DMS53 (cell line): Measurements from ENCODE around the gene PPP3CA.

Experiments
- DNase-seq: peaks from one replicate; lab custom pipeline; 2025; lab: John Stamatoyannopoulos, UW

Gene PPP3CA

DNA sequence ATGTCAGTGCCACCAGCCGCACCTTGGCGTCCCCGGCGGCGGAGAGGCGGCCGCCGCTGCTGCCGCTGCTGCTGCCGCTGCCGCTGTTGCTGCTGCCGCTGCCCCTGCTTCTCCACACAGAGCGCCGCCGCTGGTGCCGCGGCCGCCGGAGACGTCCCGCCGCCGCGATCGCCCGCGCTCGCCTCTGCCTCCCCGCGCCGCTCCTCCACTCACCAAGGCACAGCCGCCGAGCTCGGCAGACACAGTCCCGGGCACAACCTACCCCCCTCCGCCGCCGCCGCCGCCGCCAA lies at the start of gene PPP3CA:
Gene PPP3CA (minus strand): TSS at position 260 of the 290 bp plus-strand sequence.
- DNase-seq: peak; percentile 88

DNA sequence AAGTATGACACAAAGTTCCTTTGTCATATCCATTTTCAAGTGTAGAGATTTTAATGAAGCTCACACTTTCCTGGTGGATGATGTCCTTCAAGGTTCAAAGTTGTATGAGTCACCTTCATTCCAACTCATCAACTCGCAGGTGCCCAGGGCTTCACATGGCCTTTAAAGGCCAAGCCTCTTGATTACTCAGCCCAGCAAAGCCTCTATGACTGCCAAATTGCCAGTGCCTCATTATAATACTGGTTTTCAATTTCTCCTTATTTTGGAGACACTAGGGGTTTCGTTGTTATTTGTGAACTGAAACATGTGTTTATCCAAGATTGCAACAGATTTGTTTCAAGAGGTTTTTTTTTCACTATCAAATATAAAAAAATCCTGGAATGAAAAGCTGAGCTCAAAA lies 45.9 kb upstream of the PPP3CA start:
- DNase-seq: peak; percentile 73

DNA sequence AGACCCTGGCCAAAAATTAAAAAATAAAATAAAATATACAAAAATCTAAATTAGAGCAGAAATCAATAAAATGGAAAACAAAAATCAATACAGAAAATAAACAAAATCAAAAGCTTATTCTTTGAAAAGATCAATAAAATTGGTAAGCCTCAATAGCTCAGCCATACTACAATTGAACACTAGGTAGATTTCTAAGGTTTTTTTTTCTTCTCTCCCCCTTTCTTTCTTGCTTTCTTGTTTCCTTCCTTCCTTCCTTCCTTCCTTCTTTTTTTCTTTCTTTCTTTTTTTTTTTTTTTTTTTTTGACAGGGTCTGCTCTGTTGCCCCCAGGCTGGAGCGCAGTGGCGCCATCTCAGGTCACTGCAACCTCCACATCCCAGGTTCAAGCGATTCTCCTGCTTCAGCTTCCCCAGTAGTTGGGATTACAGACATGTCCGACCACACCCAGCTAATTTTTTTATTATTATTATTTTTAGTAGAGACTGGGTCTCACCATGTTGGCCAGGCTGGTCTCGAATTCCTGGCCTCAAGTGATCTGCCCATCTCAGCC lies 23.4 kb upstream of the PPP3CA start:
- no peak for DNase-seq

DNA sequence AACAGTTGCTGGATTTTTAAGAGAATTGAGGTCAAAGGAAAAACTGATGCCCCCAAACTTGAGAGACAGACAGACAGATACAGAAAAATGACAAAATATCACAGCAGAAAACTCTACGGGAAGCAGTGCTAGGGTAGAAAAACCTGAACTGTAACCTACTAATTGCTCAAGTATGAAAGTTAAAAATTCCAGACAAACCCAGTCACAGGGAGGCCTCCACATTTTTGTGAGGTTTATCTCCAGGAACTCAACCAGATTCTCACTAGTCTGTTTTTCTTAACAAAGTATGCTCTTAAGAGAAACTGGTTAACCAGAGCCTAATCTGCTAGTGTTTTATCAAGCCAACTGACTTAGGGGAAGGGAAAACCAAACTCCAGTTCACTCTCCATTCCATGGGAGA lies 19.9 kb upstream of the PPP3CA start:
- no peak for DNase-seq

DNA sequence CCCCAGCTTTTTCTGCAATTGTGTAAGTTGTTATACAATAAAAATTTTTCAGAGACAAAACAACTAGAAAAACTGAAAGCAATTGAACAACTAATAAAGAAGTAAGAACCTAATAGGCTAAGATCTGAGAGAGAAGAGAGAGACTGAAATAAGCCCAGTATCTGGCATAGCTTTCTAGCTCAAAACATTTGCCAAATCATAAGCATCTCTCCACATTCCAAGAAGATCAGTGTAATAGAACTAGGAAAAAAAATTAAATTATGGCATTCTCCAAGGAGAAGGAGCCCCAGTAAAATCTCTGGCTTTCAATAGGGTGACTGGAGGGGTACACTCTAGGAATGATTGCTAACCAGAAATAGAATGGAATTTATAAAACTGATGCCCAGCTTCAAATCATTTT lies 19.0 kb upstream of the PPP3CA start:
- no peak for DNase-seq

DNA sequence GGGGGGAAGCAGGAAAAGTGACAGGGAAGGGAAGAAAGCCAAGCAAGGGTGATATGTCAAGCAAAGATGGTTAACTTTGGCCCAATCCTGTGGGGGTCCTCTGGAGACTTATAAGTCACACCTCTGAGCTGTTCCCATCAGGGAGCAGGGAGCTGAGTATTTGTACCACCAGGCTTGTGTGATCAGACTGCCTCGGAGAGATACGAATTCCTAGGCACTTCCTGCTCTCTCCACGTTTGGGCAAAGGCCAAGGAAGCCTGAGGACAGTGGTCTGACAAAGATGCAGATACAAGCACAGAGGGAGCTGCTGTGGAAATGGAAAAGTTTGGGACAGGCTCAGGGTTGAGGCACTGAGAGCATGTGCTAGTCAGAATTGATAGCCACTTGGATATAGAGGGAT lies 10.4 kb upstream of the PPP3CA start:
- DNase-seq: no peak

DNA sequence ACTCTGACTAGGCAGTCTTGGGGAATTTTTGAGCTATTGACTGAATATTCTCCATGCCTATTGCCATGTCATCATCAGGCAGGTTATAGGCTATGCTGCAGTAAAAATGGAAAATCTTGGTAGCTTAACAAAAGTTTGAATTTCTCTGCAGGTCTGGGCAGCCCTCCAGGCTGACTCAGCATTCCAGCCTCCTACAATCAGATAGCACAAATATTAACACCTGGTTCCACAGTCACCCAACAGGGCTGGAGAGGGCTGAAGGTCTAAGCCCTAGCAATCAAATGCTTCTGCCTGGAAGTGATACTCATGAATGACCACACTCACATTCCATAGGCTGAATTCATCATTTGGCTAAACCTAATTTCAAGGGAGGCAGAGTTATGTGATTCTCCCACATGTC lies 9.6 kb upstream of the PPP3CA start:
- DNase-seq: peak; percentile 24

DNA sequence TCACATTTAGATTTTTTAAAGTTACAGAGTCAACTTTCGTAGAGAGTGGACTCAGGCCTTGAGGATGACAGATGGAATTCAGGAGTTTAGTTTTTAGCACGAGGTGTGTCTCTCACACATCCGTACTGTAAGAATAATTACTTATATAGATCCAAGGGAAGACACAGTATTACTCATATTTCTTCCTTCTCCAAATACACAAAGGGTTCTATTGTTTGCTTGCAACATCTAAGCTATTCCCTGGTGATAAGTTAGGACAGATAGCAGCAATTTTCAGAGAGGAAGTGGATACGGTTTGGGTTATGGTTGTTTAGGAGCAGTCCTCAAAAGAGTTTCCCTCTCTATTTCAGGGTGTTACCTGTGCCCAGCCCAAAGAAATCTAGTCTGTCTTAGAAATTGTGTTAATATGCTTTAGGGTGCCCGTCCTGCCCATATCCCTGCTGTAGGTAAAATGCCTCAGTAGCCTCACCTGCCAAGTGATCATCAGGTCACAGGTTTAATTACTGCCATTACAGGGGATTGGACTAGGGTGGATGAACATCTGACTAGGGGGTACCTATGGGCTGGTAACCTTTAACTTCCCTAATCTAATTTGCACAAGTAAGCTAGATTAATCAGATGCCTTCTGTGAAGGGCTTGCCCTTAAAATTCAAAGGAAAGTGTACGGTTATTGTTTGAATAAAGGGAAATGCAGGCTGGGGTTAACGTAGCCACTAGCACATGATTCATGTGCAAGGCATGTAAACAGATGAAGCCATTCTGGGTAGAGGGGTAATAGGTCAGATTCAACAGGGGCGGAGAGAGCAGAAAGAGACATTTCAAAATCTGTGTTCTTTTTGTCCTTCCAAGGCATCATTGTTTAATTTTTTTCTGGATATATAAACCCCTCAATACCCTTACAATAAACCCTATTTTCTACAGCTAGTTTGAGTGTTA lies 8.7 kb upstream of the PPP3CA start:
- peak; percentile 31 for DNase-seq

DNA sequence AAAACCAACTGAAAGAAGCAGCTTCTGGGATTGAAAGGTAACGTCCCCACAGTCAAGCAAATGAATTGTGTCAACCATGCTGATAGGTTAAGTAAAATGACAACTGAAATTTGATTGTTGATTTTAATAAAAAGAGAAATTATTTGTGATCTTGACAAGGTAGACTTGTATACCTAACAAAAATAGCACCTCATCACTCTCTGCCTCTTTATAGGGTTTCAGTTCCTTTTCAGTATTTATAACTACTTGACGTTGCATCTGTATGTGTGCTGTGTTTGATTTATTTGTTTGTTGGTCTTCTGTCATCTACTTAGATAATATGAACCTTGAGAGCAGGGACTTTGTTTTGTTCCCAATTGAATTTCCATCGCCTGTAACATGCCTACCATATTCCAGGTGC lies 7.9 kb upstream of the PPP3CA start:
- no peak for DNase-seq

DNA sequence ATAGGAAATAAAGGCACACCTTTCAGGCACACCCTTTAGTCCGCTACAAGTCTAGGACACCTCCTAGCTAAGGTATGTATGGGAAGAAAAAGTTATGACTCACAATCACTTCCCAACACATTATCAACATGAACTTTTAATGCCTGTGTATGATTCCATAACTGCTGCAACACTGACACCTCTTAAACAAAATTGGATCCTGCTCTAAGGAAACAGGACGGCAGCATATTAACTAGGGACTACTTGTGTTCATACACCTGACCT lies 2.4 kb upstream of the PPP3CA start:
- DNase-seq: no peak

DNA sequence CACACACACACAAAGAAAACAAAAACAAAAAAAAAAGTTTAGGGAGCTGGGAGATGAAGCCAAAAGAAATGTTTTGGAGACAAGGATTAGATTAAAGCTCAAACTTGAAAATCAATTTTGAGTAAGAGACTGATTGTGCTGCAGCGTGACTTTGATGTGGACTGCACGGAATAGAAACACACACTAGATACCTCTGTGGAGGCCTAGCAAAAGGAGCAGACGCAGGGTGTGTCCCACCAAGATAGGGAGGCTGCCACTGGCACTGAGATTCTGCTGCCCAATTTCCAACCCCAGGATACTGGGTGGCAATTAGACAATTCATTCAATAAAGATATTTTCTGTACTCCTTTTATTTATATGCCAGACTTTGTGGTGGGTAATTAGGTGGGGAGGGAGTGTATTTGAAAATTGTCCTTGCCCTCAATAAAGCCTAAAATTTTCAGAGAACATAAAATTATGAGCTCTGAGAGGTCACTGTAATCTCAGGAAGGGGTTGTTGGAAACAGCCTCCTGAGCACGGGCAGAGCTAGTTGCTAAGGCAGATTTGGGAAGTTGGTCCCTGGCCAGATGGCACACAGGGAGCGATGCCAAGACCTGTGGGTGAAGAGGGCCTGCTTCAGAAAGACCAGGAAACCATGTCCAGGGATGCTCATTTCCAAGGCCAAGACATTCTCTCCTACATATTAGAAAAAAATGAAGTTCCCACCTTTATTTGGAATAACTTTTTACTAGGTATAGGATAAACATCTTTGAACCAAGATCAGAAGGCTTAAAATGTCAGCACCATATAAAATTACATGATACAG lies 1.9 kb upstream of the PPP3CA start:
- peak; percentile 23 for DNase-seq

DNA sequence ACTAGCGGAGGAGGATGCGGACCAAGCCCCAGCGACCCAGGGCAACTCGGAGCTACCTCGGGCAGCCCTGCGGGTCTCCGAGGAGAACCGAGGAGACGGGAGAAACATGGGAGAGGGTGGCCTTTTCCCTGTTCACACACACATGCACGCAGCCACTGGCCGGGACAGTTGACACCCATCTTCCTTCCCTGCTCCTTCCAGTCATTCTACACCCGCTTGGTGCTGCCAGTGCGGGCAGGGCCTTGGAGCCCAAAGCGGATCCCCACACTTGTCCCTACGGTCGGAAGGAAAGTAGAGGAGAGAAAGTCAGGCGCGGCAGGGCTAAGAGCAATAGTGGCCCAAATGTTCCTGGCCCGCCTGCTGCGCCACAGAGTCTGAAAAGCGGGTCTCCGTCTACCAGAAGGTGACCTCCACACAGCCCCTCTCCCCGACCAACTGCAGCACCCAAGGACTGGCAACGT lies 1.1 kb upstream of the PPP3CA start:
- peak; percentile 74 for DNase-seq

DNA sequence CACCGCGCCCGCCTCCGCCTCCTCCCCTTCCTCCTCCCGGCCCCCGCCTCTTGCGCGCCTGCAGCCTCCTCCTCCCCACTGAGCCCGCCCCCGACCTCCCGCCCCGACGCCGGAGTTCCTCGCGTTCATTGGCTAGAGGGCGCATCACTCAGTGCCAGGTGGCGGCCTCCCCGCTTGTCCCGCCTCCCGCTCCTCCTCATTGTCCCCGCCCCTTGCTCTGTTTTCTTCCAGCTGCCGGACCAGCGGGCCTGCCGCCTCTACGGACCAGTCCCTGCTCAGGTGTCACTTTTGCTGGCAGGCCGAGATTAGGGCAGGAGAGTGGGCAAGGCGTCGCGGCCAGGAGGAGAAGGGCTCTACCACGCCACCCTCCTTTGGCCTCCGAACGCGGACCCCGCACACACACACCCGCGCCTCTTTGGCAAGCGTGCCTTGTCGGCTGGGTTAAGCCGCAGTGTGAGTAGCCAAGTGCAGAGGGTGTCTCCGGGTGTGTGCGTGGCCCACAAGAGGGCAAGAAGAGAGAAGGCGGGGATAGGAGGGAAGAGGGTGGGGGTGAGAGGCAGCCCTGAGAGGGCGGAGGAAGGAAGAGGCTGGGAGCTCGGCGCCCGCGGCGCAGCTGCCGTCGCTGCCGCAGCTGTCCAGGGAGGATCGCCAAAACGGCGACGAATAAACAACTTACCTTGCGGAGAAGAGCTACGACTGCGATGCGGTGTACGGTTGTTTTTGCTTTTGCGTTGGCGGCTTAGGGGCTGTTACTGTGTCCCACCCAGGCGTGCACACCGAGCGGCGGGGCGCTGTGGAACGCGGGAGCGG lies 436 bp upstream of the PPP3CA start:
- DNase-seq: peak; percentile 96

DNA sequence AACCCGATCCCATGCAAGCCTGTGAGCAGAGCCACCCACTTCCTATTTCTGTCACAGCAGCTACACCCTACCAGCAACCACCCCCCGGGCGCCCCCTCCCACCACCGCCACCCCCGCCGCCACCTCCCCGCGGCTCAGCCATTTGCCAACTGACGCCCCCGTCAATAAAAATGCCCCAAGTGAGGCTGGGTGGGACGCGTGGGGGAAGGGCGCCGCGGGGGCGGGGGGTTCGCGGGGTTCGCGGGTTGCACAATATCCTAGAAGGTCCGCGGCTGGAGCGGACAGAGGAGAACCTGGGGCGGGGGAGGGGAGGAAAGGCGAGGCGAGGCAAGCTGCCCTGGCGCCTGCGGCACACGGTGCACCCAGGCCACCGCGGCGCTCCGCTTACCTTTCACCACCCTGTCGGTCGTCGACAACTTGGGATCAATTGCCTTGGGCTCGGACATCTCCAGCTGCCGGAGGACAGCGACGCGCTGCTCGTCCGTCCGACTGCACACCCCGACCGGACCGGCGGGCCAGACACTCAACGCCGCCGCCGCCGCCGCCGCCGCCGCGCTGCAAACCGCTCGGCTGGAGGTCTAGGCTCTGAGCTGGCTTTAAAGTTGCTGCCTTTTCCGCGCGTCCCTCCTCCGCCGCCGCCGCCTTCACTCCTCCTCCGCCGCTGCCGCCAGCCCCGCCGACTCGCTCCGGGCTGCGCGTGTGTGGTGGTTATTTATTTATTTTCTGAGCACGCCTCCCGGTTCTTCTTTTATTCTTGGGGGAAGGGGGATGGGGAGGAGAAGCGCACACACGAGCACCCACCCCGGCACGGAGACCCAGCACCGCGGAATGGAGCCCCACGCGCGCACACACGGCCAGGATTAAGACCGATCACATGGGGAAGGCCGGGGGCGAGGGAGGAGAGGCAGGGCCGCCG lies 717 bp downstream of the PPP3CA start:
- peak; percentile 79 for DNase-seq

DNA sequence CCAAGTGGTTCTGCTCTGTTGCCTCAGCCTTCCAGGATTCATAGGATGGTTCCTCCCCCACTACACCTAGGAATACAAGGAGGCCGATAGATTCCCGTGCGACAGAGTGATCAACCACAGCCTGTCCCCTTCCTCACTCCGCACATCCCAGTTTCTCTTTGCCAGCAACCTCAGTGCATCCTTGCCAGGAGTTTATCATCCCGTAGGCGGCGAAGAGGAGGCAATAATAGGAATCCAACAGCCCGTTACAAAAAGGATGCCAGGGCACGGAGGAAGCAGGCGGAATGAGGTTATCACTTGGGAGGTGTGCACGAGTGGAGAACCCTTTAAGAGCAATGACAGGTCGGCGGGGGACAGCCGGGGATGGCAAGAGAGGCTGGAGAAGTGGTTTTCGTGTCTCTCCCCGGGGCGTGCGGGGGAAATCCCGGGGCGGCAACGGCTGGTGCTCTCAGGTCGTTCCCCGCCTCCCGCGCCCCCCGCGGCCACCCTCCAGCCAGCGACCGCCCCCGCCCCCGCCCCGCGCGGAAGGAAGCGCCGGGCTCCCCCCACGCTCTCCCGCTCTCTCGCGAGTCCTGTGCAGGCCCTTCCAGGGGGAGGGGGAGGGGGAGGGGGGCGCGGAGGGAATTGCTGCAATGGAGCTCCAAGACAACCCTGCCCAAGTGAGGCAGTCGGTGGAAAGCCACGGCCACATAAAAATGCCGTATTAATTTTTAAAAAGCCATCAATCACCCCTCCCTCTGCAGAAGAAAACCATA lies 1.6 kb downstream of the PPP3CA start:
- DNase-seq: peak; percentile 65

DNA sequence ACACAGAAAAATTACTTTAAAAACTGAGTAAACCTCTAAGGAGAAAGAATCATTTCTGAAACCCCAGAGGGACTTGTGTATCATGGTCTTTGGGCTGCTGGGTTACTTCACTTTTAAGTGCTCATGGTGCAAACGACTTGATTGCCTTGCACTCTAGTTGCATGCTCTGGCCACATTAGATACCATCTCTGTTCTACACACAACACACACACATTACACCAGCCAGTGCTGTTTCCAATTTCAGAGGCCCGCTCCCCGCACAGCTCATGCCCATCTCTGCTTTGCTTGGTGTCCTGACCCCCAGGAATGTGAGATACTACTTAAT lies 2.1 kb downstream of the PPP3CA start:
- DNase-seq: peak; percentile 48

DNA sequence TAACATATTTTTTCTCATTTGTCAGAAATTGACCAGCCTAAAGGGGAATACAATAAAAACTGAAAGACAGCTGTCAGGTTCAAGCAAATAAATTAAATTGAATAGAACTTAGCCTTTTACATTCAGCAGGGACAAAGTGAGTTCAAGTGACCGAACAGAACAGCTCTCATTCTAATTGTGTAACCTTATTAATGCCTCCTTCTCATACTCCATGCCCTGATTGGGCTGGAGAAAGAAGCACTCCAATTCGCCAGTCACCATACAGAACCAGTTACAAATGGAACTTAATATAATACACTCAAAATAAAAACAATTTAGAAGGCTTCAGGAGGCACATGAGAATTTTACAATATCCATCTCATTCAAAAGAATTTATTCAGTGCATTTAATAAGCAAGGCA lies 8.0 kb downstream of the PPP3CA start:
- DNase-seq: no peak

DNA sequence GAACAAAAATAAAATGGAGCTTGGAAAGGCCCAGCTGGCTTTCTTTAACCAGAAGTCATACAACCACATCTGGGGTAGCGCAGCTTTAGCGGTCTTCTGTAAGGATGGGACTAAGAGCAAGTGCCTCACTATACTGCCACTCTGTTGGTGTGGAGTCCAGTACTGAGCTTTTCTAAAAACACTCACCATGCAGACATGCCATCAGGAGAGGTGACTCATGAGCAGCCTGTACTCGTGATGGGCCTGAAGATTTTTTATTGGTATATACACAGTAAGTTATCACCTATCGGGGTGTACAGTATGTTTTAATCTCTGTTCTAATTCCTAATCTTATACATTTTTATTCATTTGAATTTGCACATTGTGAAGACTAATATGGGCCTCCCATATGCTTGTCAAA lies 9.6 kb downstream of the PPP3CA start:
- DNase-seq: no peak

DNA sequence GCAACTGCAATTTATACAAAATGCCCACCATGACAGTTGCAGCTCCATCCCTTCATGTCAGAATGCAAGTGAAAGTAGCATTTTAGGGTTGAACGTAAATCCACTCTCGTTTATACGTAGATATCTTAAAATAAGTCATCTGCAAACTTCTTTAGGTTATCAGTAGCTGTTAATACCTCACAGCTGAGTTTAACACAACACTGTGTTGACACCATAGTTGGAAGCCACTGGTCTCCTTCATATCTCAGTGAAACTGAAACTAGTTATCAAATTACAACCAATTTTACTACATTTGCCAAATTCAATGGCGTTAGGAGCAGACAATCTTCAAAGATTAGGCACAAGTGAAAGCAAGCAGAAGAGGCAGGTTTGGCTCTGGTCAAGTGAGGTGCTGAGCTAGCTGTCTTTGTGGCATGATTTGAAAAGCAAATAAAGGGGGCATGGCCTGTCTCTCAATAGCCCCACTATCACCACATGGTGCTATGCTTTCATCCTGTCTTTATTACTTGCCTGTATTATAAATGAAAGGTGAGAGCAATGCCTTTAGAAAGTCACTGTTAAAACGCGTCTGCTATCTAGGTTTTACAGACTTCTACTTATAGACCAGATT lies 12.3 kb downstream of the PPP3CA start:
- no peak for DNase-seq

DNA sequence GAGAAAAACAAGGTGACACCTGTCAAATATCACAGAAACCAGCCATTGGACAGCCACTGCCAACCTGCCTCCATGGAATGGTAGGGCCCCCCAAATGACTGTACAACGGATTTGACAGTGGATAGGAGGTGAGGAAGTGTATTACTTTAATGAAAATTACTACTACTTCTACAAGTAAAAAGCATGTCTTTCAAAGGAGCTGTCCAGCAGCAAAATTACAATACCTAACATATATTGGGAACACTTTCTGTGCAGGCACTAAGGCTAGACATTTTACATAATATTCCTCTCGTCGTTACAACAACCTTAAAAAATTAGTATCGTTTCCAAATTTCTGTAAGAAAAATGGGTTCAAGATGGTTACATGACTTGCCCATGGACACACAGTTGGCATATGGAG lies 14.9 kb downstream of the PPP3CA start:
- no peak for DNase-seq
